ENCODE measurements around the gene ALDH1A2.

Gene ALDH1A2

DNA sequence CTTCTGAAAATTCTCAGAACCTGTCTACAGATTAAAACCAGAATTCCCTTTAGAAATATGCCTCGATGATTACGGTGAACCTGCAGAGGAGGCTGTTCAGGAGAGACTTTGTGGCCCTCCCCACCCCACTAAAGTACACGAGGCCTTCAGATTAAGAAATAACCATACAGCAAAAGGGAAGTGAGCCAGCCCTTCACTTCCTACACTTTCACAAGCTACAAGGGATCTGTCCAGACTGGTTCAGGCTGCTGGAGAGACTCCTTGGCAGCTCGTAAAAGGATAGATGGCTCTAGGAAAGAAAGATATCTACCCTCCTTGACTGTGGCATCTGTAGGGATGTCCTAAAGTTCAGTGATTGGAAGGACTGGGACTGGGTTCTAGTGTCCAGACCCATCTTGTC is 102.6 kb downstream of the ALDH1A2 start:
- TF ChIP-seq, protein P1, sequence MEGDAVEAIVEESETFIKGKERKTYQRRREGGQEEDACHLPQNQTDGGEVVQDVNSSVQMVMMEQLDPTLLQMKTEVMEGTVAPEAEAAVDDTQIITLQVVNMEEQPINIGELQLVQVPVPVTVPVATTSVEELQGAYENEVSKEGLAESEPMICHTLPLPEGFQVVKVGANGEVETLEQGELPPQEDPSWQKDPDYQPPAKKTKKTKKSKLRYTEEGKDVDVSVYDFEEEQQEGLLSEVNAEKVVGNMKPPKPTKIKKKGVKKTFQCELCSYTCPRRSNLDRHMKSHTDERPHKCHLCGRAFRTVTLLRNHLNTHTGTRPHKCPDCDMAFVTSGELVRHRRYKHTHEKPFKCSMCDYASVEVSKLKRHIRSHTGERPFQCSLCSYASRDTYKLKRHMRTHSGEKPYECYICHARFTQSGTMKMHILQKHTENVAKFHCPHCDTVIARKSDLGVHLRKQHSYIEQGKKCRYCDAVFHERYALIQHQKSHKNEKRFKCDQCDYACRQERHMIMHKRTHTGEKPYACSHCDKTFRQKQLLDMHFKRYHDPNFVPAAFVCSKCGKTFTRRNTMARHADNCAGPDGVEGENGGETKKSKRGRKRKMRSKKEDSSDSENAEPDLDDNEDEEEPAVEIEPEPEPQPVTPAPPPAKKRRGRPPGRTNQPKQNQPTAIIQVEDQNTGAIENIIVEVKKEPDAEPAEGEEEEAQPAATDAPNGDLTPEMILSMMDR (IDR thresholded peaks at IDR 0.05; ENCODE audit: extremely low read depth, insufficient read depth, missing control alignments): no peak
- in situ Hi-C loops (cut with MboI; ENCODE audit: low pct_unique_long_range_greater_than_20kb, low sequenced_read_pairs, unreplicated experiment): no loop called here
- DNase-seq (ENCODE audit: low spot score): no peak

DNA sequence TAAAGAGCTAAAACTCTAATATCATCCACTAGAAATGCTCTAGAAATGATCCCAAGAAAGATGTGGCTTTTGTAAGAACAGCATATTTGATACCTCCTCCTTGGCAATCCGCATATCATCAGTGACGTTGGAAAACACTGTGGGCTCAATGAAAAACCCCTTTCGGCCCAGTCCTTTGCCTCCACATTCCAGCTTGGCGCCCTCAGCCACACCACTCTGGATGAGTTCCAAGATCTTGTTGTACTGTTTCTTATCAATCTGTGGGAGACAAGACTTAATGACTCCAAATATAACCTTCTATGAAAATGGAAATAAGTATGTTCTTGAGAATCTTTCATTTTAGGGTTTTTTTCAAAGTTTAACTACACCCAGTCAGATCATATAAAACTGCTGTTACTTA is 103.6 kb downstream of the ALDH1A2 start:
- in situ Hi-C loops (cut with MboI; ENCODE audit: low pct_unique_long_range_greater_than_20kb, low sequenced_read_pairs, unreplicated experiment): no loop called here
- DNase-seq (ENCODE audit: low spot score): no peak
- TF ChIP-seq, protein P1 (IDR thresholded peaks at IDR 0.05; ENCODE audit: extremely low read depth, insufficient read depth, missing control alignments): no peak

DNA sequence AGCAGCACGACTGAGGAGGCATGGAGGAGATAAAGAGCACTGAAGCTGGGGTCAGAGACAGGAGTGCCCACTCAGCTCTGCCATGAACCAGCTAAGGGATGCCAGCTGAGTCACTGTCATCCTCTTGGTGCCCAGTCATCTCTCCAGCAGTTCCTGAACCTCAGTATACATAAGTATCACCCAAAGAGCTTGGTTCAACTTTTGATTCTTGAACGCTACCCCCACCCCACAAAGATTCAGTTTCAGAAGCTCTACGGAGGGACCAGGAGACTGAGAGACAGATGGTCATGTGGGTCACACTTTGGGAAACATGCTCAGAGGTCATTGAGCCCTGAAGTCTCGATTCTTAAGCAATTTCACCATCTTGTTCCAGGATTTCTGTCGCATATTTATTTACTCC is 108.4 kb downstream of the ALDH1A2 start:
- in situ Hi-C loops (cut with MboI; ENCODE audit: low pct_unique_long_range_greater_than_20kb, low sequenced_read_pairs, unreplicated experiment): no loop called here
- TF ChIP-seq, protein P1 (IDR thresholded peaks at IDR 0.05; ENCODE audit: extremely low read depth, insufficient read depth, missing control alignments): no peak

DNA sequence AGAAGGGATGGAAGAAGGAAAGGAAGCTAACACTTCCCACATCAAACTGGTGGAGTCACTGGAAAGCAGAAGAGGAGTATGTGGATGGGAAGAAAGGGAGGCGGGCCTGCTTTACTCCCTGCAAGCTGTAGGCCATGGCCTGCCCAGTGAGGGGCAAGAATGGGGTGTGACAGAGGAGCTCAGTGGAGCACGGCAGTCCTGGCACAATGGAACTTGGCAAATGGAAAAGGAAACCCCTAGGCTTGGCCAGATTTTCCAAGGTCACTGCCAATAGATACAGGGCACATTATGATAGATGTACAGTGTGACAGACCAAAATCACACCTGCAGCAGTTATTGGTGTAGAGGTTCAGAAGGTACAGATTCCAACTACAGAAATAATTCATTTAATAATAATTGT is 111.6 kb downstream of the ALDH1A2 start:
- in situ Hi-C loops (cut with MboI; ENCODE audit: low pct_unique_long_range_greater_than_20kb, low sequenced_read_pairs, unreplicated experiment): no loop called here
- DNase-seq (ENCODE audit: low spot score): no peak
- TF ChIP-seq, protein P1 (IDR thresholded peaks at IDR 0.05; ENCODE audit: extremely low read depth, insufficient read depth, missing control alignments): no peak

More for the DNA sequence above, 108.4 kb downstream of the ALDH1A2 start:
- DNase-seq (ENCODE audit: low spot score): no peak

DNA sequence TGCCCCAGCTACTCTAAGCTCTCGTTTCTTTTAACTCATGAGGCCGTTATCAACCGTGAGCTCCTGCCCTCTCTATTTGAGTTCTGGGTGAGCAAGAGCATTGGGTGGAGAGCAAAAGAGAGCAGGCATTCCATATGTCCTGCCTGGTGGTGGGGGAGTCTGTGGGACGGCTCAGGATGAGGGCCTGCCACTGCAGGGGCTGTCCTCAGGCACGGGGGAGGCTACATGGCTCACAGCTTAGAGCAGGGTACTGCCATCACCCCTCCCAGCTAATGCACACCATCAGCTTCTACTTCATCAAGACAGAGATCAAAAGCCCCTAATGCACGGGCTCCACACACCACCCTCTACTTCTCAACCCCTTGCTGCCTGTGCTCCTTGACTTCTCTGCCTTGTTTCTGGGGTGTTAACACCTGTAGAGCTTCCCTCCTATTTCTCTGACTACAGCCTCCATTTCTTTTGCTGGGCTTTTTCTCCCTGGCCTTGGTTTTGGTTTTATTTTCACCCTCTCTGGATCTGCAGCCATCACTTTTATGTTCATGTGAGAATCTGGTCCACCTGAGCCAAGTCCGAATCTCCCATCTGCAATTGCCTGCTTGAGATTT is 114.1 kb downstream of the ALDH1A2 start:
- DNase-seq (ENCODE audit: low spot score): no peak
- in situ Hi-C loops (cut with MboI; ENCODE audit: low pct_unique_long_range_greater_than_20kb, low sequenced_read_pairs, unreplicated experiment): no loop called here
- TF ChIP-seq, protein P1 (IDR thresholded peaks at IDR 0.05; ENCODE audit: extremely low read depth, insufficient read depth, missing control alignments): no peak

DNA sequence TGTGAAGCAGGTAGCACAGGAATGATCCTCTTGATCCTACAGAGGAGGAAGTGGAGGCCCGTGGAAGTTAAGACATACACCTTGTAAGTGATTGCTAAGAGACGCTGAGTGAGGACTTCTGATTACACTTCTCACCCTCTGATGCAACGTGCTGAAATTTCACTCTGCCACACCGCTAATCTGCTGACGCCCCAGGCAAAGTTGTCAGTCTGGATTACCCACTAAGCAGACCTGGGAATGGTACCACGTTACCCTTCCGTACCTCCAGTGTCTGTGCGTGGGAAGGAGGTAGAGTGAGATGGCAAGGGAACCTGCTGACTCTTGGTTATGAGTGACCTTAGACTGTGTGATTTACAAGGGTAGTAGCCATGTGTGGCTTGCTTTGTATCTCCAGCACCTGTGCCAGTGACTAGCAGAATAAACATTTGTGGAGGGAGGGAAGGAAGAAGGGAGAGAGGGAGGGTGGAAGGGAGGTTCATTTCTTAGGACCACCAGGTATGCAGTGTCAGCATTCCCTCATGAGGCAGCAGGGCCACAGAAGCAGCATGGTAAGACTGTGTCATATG is 115.0 kb downstream of the ALDH1A2 start:
- in situ Hi-C loops (cut with MboI; ENCODE audit: low pct_unique_long_range_greater_than_20kb, low sequenced_read_pairs, unreplicated experiment): no loop called here
- DNase-seq (ENCODE audit: low spot score): no peak
- TF ChIP-seq, protein P1 (IDR thresholded peaks at IDR 0.05; ENCODE audit: extremely low read depth, insufficient read depth, missing control alignments): no peak
